HG03039 (cell line): Measurements from ENCODE around the gene FAM81A.
"Not testable (repeated sequence)": the region's sequence is repeated elsewhere in the genome, so short reads cannot be mapped to it uniquely, and the experiment has no call there.

Experiments
- ATAC-seq: cut with Tn5 transposase; IDR thresholded peaks from one replicate; pipeline ENCODE4 v1.9.1; 2021; ENCODE audit warnings: mild to moderate bottlenecking, moderate library complexity; ENCODE audit not compliant: unreplicated experiment

The FAM81A gene

DNA sequence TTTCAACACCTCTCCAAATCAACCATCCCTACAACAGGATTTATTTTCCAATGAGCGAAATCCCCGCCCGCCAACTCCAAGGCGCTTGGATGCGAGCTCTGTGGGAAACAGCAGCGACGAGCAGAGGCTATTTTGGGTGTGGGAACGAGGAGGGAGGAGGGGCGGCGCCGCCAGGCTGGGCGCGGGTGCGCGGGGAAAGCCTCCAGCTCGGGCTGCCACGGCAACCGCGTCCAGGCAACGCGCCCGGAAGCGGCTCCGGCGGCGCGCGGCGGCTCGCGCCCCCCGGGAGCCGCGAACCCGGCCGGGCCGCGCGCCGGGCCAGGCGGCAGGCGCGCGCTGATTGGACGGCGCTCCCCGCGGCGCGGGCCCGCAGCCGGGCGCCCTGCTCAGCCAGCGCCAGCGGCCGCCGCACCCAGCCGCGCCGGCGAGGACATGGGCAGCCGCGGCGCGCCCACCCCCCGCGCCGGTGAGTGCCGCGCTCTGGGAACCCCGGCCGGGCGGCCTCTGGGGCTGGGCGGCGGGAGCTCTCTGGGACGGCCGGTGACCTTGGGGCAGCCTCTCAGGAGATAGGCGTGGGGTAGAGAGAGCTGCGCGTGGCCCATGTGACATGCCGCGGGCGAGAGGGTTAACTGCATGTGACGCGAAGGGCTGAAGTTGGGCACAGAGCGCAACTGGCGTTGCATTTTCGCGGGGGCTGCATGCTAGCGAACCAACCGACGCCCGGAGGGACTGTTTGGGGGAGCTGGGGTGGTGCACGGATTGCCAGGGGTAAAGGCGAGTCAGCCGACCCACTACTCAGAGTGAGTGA is at the start of gene FAM81A:
TSS of gene FAM81A (plus strand) at position 370 of the 808 bp plus-strand sequence. CDS start 20,441 bp downstream, outside the sequence.
- peak; percentile 71 for ATAC-seq

DNA sequence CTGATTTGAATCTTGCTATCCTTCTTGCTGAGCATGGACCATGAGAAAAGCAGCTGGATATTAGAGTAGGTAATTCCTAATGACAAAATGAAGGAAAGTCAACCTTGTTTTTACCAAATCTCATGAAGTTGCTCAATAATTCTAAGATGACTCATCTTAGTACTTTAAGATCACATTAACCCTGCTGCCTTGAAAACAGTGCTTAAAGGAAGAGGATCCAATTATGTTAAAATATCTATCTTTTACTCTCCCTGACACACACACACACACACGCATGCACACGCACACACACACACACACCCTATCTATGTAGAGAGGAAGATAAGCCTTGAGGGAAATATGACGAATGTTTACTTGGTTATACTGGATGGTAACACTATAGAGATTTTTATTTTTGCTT is 49.3 kb upstream of the FAM81A start:
- ATAC-seq: no peak

DNA sequence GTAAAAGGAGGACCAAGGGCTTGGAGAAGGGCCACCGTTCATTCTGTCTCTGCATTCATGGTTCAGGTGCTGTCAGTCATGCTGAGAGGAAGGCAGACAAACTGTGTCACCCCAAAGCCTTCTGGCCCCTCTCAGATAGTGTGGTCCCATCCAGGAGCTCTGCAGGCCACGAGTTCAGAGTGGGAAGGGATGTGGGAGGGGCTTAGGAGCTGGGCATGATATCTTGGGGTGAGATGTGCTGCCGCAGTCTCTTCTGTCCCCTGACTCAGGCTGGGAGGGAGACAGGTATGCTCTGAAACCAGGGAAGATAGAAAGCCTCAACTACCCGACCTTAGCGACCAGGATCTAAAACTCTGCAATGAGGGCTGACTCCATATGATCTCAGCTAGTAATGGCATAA is 45.7 kb upstream of the FAM81A start:
- ATAC-seq: no peak

DNA sequence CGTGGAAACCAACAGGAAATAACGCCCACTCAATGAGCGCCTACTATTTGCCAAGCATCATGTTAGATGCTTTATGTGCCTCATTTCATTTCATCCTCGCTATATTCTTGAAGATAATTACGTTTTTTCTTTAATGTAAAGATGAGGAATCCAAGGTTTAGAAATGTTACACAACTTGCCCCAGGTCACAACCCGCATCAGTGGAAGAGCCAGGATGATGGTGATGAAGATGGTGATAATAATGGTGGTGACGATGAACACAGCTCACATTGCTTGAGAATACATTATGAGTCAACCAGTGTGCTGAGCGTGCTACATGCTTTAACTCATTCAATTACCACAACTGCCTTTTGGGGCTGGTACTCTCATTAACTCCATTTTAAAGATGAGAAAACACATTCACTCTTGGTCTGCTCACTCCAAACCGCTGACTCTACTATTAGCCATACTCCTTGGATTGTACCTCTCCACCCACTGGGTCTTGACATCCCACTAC is 43.8 kb upstream of the FAM81A start:
- ATAC-seq: no peak

DNA sequence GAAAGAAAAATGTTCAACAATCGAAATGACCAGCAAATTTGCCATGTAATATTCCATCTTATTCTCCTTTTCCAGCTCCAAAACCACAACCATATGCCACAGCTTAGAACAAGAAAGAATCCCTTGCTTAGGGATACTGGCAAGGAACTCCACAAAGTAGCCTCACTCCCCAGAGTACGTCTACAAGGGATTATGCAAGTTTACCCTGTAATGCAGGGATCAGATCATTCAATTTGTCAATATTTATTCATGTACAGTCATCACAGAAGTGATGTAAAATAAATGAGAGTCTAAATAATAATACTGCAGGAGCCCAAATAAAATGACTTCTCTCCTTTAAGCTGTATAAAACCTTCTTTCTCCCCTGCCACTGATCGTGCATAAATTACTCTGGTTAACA is 41.8 kb upstream of the FAM81A start:
- no peak for ATAC-seq

DNA sequence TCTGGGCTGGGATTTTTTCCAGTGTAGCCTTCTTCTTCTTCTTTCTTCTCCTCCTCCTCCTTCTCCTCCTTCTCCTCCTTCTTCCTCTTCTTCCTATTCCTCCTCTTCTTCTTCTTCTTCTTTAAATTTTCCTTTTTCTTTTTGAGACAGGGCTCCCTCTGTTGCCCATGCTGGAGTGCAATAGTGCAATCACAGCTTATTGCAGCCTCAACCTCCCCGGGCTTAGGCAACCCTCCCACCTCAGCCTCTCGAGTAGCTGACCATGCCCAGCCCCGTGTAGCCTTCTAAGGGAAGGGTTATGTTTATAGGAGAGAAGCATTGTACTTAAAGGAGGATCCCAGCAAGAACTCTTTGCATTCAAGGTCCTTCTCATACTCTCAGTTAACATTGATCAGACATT is 41.3 kb upstream of the FAM81A start:
- no peak for ATAC-seq

DNA sequence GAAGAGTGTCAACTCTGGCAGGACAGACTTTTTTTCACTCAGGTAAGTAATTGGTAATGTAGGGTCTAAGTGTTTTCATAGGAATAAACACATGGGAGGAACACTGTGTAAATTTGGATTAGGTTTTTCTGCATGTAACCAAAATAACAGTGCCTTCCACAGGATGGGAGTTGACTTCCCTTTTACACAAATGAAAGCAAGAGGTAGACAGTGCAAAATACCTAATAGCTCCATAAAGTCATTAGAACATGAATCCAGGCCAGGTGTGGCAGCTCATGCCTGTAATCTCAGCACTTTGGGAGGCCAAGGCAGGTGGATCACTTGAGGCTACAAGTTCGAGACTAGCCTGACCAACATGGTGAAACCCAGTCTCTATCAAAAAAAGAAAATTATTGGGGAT is 39.8 kb upstream of the FAM81A start:
- no peak for ATAC-seq

DNA sequence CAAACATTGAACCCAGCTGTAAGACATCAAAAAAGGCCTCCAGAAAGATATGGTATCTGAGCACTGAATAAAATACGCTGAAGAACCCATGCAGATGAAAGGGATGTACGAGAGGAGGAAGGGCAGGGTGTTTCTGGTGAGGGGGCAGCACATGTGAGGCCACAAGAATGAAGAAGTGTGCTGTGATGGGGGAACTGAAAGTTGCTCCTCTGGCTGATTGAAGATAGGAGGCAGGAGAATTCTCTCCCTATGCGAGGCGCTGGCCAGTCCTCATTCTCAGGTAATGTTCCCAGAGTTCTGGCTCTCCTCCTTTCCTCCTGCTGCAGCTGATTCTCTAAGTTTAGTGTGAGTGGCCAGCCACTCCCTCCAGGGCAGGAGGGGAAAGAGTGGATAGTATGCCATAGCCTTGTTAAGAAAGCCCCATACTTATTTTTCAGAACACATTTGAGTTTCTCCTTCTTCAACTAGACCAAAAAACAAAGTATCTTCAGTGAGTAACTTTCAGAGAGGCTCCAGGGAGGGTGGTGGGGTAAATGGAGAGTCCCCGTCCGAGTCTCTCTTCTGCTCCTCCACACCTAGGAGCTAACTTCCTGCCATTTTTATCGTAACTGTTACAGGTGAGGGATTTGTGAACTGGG is 38.4 kb upstream of the FAM81A start:
- peak; percentile 62 for ATAC-seq

DNA sequence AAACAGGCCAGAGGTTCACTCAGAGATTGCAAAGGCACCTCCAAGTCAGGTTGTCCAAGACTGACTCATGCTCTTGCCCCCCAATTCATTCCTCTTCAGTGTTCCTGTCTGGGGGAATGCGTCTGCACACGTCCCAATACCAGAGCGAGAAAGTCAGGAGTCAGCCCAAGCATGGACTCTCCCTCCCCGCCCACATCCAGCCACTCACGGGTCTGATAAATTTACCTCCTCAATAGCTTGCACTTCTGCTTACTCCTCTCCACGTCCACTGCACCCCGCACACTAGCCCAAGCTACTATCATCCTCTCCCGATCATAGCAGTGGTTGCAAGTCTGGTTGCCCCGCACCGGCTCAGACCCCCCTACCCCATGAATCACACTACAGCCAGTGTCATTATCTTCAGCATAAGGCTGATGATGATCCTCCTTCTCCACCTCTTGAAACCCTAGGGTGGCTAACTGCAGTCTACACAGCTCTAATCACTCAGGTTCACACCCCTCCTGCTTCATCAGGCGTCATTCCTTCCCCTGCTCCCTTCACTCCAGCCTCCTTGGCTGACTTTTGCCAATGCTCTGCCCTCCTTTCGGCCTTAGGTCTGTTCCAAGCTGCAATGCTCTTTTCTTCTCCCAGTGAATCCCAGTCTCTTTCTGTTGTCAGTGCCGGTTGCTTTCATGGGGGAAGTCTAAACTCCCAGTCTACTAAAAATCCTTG is 37.7 kb upstream of the FAM81A start:
- ATAC-seq: no peak

DNA sequence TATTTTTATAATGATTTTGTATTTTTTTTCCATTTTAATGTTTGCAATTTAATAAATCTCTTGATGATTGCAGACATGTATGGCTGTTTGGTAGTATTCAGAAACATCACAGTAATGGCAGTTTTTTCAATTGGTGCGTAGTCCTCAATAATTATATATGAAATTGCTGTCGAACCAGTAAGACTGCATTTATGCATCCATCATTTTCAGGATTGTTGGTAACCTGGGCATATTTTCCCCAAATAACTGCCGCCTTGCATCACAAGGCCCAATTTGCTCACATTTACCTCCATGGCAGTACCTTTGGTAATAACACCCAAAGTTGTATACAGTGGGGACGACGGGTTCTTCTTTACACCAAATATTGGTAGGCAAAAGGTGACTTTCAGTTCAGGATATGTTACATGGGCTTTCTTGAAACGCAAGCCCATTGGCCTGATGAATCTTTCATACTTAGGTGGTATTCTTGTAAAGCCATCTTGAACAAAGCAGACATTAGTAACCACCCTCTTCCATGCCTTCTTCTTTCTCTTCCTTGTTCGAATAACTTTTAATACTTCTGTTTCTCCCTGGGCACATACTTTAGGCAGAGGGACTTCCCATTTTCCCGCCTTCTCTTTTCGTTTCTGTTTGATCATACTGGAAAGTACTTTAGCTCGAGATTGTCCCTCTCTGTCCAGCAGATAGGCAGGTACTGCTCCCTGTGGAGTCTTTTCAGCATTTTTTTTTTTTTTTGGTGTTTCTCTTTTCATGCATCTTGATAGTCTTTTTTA is 36.7 kb upstream of the FAM81A start:
- not testable (repeated sequence) for ATAC-seq

DNA sequence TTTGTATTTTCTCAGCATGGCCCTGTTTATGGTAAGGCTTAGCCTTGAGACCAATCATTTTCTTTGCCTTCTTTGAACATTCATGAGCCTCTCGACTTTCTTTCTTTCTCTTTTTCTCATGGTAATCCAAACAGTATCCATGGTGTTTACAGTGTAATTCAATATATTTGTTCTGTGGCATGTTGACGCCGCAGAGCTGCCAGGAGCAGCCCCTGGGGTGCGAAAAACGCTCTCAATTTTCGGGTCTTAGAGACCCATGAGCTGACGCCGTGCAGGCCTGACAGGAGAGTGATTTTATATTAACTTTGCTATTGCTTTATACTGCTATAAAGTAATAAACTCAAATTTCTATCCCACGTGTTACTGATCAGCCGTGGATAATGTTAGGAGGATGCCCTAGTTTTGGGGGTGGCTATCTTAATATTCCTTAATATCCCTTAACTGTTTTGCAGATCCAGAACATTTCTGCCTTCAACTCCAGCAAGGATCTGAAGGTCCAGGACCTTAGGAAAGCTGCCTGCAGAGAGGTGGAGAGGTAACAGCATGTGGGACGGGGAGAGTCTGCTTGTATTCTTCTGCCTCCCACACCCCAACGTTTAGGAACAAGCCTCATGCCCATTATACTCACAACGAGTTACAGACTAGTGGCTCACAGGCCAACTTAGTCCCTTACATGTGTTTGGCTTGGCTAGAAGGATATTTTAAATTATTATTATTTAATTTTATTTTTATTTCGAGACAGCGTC is 36.0 kb upstream of the FAM81A start:
- ATAC-seq: no peak

DNA sequence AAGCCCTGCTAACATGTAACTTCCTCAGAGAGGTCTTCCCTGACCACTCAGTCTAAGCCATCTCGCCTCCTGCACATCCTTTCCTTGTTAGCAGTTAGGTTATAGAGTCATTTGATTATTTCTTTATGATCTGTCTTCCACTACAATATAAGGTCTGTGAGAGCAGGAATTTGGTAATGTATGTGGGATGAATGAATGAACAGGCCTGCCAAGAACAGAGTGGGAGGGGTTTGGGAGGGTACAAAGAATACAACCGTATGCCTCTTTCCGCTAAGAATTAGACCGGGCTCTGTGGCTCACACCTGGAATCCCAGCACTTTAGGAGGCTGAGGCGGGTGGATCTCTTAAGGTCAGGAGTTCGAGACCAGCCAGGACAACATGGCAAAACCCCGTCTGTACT is 32.9 kb upstream of the FAM81A start:
- ATAC-seq: no peak

DNA sequence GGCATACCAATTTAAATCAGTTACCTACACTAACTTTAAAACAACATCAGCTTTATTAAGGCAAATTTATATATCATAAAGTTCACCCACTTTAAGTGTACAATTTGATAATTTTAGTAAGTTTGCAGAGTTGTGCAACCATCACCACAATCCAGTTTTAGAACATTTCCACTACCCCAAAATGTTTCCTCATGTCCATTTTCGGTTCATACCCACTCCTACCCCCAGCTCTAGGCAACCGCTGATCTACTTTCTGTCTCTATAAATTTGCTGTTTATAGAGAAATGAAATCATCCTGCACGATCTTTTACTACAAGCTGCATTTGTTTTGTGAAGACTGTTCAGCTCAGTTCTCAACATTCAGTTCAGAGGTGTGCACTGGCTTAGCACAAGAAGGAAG is 31.5 kb upstream of the FAM81A start:
- ATAC-seq: no peak

DNA sequence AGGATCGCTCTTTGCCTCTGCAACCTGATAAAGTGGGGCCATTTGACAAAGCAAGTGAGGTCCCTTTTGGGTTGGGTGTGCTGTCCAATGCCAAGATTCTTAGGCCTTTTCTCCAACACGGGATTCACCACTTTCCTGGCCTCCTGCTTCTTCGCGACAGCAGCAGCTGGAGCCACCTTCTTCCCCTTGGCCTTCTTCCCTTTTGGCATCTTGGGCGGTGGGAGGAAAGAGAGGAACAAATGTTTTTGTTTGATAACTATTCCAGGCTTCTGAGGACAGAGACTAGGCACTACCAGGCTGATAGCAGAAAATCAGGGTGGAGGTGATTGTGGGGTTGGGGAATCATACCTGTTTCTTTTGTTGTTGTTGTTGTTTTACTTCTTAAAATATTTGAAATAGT is 30.0 kb upstream of the FAM81A start:
- no peak for ATAC-seq

DNA sequence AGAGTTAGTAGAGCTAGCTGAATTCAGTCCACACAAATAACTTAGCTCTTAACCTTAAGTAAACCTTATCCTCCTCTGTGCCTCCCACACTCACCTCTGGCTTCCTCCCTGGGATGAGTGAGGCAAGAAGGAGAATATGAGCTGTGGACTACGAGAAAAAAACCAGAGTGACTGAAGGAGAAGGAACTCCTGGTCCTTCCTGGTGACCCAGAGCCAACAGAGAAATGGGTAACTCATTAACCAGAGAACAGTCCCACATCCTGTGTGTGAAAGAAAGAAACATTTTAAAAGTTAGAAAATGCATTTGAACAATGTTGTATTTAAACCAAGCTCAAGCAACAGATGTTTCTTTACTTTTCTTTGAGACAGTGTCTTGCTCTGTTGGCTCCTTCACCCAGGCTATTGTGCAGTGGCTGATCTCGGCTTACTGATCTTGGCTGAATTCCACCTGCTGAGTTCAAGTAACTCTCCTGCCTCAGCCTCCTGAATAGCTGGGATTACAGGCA is 27.5 kb upstream of the FAM81A start:
- no peak for ATAC-seq

DNA sequence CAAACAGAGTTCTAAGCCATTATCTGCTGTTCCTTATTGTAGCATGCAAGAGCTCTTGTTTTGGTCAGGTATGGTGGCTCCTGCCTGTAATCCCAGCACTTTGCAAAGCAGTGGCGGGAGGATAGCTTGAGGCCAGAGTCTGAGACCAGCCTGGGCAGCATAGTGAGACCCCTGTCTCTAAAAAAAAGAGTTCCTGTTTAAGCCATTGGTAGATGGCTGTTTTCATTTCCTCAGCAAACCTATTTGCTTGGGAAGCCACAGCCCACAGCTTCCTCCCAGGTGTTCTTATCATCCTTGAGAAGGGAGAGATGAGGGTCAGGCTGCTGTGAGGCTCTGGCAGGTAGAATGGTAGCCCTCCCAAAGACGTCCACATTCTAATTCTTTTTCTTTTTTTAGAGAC is 24.4 kb upstream of the FAM81A start:
- no peak for ATAC-seq

DNA sequence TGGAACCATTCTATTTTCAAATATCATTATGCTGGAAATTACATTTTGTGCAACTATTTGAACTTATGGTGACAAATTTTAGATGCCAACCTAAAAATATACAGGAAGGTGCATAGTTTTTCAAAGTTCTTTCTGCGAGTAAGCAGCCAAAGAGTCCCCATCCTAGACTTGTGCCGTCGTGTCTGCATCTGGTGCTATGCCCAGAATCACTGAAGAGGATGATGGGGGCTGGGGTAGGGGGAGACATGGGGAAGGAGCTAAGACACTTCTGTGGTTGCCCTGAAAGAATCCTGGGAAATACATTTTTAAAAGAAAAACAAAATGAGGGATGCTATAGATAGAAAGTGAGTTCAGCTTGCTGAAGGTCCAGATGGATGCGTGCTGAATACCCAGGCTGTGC is 21.2 kb upstream of the FAM81A start:
- ATAC-seq: no peak

DNA sequence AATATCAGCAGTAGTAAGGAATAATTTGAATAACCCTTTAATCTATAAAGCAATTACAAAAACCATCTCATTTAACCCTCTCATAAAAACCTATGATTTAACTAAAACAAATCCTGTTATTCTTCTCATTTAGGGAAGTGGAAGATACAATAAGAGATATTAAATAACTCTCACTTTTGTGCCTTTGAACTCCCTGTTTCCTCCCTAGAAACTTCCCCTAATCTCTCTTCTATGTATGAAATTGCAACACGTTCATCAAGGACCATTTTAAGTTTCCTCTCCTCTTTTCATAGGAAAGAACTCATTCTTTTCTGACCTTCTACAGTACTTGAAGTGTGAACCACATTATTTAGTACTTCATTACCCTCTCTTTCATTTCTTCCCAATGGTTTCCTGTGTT is 18.8 kb upstream of the FAM81A start:
- ATAC-seq: no peak

DNA sequence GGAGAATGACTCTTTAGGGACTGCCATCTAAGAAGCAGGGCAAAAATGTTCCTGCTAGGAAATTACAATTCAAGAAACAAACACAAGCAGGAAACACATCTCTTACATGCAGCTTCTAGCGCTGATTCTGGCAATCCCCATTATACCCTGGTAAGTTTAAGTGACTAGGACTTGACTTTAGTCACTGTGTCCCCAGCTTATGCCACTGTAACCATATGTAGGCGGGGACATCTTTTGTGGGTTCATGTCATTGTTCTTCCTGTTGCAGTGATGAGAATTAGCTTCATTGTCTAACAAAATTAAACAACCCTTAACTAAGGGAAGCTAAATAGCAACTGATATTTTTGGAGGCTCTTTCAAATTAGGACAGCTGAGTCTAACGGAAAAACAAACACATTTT is 17.9 kb upstream of the FAM81A start:
- no peak for ATAC-seq

DNA sequence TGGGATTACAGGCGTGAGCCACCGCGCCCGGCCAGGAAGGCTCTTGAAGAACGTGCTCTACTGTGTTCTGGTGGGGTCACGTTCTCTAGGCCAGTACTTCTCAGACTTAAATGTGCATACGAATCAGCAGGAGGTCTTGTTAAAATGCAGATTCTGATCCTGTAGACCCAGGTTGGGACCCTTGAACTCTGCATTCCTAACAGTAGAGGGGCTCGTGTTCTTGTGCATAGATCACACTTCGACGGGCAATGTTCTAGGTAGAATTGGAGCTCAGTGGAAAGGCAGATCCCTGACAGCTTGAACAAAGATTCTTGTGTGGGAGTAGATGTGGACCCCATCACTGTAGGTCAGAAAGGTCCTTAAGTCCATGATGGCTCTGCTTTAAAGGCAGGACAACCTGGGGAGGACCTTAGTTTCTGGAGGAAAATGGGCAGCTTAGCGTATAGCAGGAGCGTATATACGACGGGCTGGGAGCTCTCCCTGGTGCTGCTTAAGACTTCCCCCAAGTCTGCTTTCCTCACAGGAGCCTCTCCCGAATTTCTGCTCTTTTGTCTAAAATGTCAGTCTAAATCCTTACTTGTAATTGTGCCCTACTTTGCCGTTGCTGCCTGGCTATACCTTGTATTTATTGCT is 16.9 kb upstream of the FAM81A start:
- ATAC-seq: no peak
